Heart right ventricle (tissue), 16 donors: ENCODE results near the gene C3orf20. TPM values are rescaled to one million over a fixed set of nuclear protein-coding genes. Genes with fewer than 3 reads are reported as not detected.

ENCODE experiments used
- ATAC-seq, 8 donors: fragments of 200-7000 bp; cut with Tn5 transposase; one replicate each; pipeline ENCODE4 v1.9.1; 2020; ENCODE audit warnings: mild to moderate bottlenecking in 8 of 8, moderate library complexity in 8 of 8, moderate number of reproducible peaks in 1 of 8
- DNase-seq, 2 donors: peaks; one replicate each; pipeline ENCODE4 v3.0.0-alpha.2; 2020
- H3K27ac ChIP-seq, 10 donors: fragments of 200-600 bp; sonication (generic) in 2 of 10; one replicate each; pipeline versions ENCODE4 v1.5.0 to v1.8.0; 2020 to 2022; ENCODE audit warnings: mild to moderate bottlenecking in 3 of 10
- H3K27me3 ChIP-seq, 7 donors: fragments of 200-600 bp; one replicate each; pipeline ENCODE4 v1.8.0; 2021 to 2022; ENCODE audit warnings: mild to moderate bottlenecking in 2 of 7
- H3K36me3 ChIP-seq, 9 donors: fragments of 200-600 bp; sonication (generic) in 1 of 9; one replicate each; pipeline versions ENCODE4 v1.5.0 to v1.8.0; 2020 to 2022; ENCODE audit warnings: mild to moderate bottlenecking in 2 of 9
- H3K4me1 ChIP-seq, 9 donors: fragments of 200-600 bp; sonication (generic) in 1 of 9; one replicate each; pipeline versions ENCODE4 v1.5.0 to v1.8.0; 2020 to 2022; ENCODE audit warnings: mild to moderate bottlenecking in 4 of 9
- H3K4me3 ChIP-seq, 10 donors: fragments of 200-600 bp; sonication (generic) in 2 of 10; one replicate each; pipeline versions ENCODE4 v1.5.0 to v1.8.0; 2020 to 2022; ENCODE audit warnings: mild to moderate bottlenecking in 7 of 10, moderate library complexity in 2 of 10
- H3K9me3 ChIP-seq, 11 donors: fragments of 200-600 bp in 10 of 11; sonication (generic) in 2 of 11; one replicate each; pipeline versions ENCODE4 v1.5.0 to v1.8.0; 2013 to 2022; ENCODE audit warnings: mild to moderate bottlenecking in 2 of 11, control low read depth in 1 of 11, moderate library complexity in 1 of 11
- CTCF ChIP-seq, 9 donors: fragments of 200-600 bp; sonication (generic) in 2 of 9; IDR thresholded peaks; one replicate each; pipeline versions ENCODE4 v1.5.0 to v1.8.0; 2021 to 2022; ENCODE audit warnings: antibody characterized with exemption in 9 of 9, mild to moderate bottlenecking in 5 of 9, moderate library complexity in 1 of 9
- WGBS, 2 donors: extraction: QIAGEN DNeasy Blood & Tissue Kit; methylation state at CpG; one replicate each; pipeline ENCODE4 v1.1.7; 2013; ENCODE audit warnings: inconsistent platforms in 1 of 2; 5-methylcytosine and 5-hydroxymethylcytosine counted together
- intact Hi-C, 10 donors: fragments of 100-400 bp; cut with DNase I; formaldehyde crosslinking; loops; one replicate each; pipeline versions ENCODE4 v1.11.1 to v1.14.2; 2022
- polyA plus RNA-seq, 2 donors: library from polyadenylated mRNA; stranded (reverse); fragments of 200-250 nt; gene quantifications; one replicate each; pipeline ENCODE4 v1.2.3, GENCODE V29; 2013
- total RNA-seq, 10 donors: library from RNA; stranded (reverse); fragmentation: NEBNext Ultra II Directional in 3 of 10; extraction: Animal tissue kit (Norgen Biotek cat#: 25700) in 3 of 10; gene quantifications; one replicate each; pipeline versions ENCODE4 v1.2.1 to v1.2.4, GENCODE V29; 2021 to 2023
- donor health status: Arrhythmogenic right ventricular cardiomyopathy.
- donor health status: ischemic (EF 13 %, LVEDD 7.1; RV severe dilation, severe dysfunction).
- donor health status: healthy with polysubstance abuse.
- donor health status: DM: no; HTN: yes; CAD: no.
- donor health status: DM: no; HTN: no; CAD: no.
- donor health status: ischemic (EF 25% LVEDD 6.9; RV normal size, moderate dysfunction).
- donor health status: ischemic (EF 25% LVEDD 5.7; RV mildly dilated, moderate dysfunction).
- donor health status: healthy.
- donor health status: DM: yes; HTN: yes; CAD: no.
- donor health status: Ischemic cardiomyopathy.
- donor health status: ischemic (EF 35%, LVEDD 5.7; RV mildly dilated, moderate dysfunction).
- donor health status: nonischemic (EF 11% LVEDD 7.7; RV severe dilation, severe dysfunction).
- donor health status: DM: yes; HTN: yes; CAD: no.
- donor health status: PGD.
- donor health status: ischemic (EF 29% LVEDD 5.4; RV normal size, mild dysfunction).
- donor health status: nonischemic (EF 23%, LVEDD 6.1; RV moderate dilation, normal function).

The C3orf20 gene
- total and polyA plus RNA-seq, 12 donors, result 0.10 to 0.36 (median 0.16) TPM; not detected in 7

- 90 to 95% methylated on average over 9 of the region's 9 CpGs for WGBS, 2 donors
- TF ChIP-seq CTCF (IDR thresholded peaks at IDR 0.05), result no peak
- Histone ChIP-seq H3K36me3 (no peaks in the 10 kb centered on the region), H3K27me3 (no peaks in the 10 kb centered on the region), H3K4me1 (peaks cover 0 to 2% (median 0%) of the 10 kb centered on the region in 9 donors), H3K4me3 (no peak overlapping the region), H3K9me3 (peaks cover 0 to 4% (median 0%) of the 10 kb centered on the region in 11 donors), H3K27ac (no peak overlapping the region)
- intact Hi-C loops, result no loop called here
- ATAC-seq, result no peak
- no peak for DNase-seq
Measured at GRCh38 chr3:14703128-14703750, 28.3 kb downstream of the C3orf20 start.

GRCh38 chr3:14703791-14704190 lies 28.9 kb downstream of the C3orf20 start:
- WGBS, 2 donors, result 90% methylated on average over 3 of the region's 3 CpGs
- TF ChIP-seq CTCF (IDR thresholded peaks at IDR 0.05), result no peak
- no peaks in the 10 kb centered on the region for H3K36me3 ChIP-seq
- peaks cover 0 to 2% (median 0%) of the 10 kb centered on the region in 9 donors for H3K4me1 ChIP-seq
- no peaks in the 10 kb centered on the region for H3K27me3 ChIP-seq
- H3K4me3 ChIP-seq, result no peak overlapping the region
- no peak for DNase-seq
- ATAC-seq, result no peak
- no peak overlapping the region for H3K27ac ChIP-seq
- intact Hi-C loops, result no loop called here
- H3K9me3 ChIP-seq, result peaks cover 0 to 8% (median 0%) of the 10 kb centered on the region in 11 donors

GRCh38 chr3:14706096-14706495 lies 31.2 kb downstream of the C3orf20 start:
- ATAC-seq, result no peak
- Histone ChIP-seq H3K27me3 (no peaks in the 10 kb centered on the region), H3K27ac (no peak overlapping the region), H3K4me3 (no peak overlapping the region), H3K9me3 (peaks cover 0 to 8% (median 0%) of the 10 kb centered on the region in 11 donors), H3K4me1 (no peaks in the 10 kb centered on the region), H3K36me3 (no peaks in the 10 kb centered on the region)
- no peak for TF ChIP-seq CTCF (IDR thresholded peaks at IDR 0.05)
- no peak for DNase-seq
- intact Hi-C loops, result no loop called here
- WGBS, 2 donors, result 78 to 81% methylated on average over 5 of the region's 5 CpGs

- Histone ChIP-seq H3K27me3 (no peaks in the 10 kb centered on the region), H3K9me3 (peaks cover 0 to 18% (median 10%) of the 10 kb centered on the region in 11 donors), H3K27ac (no peak overlapping the region), H3K36me3 (no peaks in the 10 kb centered on the region), H3K4me1 (no peaks in the 10 kb centered on the region), H3K4me3 (no peak overlapping the region)
- ATAC-seq (no peak), DNase-seq (no peak)
- intact Hi-C loops, result no loop called here
- WGBS, 2 donors, result 45 to 53% methylated on average over 1 of the region's 1 CpG
- no peak for TF ChIP-seq CTCF (IDR thresholded peaks at IDR 0.05)
Measured at GRCh38 chr3:14716591-14716990, 41.6 kb downstream of the C3orf20 start.
